ENCODE results near the gene FRMD3. TPM values are rescaled to one million over a fixed set of nuclear protein-coding genes. Genes with fewer than 3 reads are reported as not detected.

Gene FRMD3
- total and polyA plus RNA-seq, 2 donors (not counting 3 experiments of a cell fraction or from before 2014, with no cell fraction given) = 3.0 to 6.1 TPM

- no peak overlapping the region for H3K9ac ChIP-seq (replicated peaks; ENCODE audit: extremely low read depth, insufficient read depth, low read length)
- H3K27ac ChIP-seq (ENCODE audit: insufficient read depth, low read depth, low read length) = no peak overlapping the region
- dilution Hi-C loops (cut with MboI; ENCODE audit: extremely low pct_ligation_motif_present, low sequenced_read_pairs) (no loop called here), intact Hi-C loops (cut with micrococcal nuclease) (no loop called here)
- no peaks in the 10 kb centered on the region for H4K20me1 ChIP-seq (replicated peaks; ENCODE audit: control insufficient read depth, extremely low read depth, insufficient read depth, low read length)
- no peak overlapping the region for H3K4me3 ChIP-seq (replicated peaks in 1 of 3; ENCODE audit: insufficient read depth in 1 of 3, low read depth in 1 of 3, low read length in 3 of 3)
- H3K4me1 ChIP-seq (ENCODE audit: control insufficient read depth, extremely low read depth, insufficient read depth, low read length) = no peaks in the 10 kb centered on the region
- FAIRE-seq = no peak
- no peaks in the 10 kb centered on the region for H3K9me3 ChIP-seq (replicated peaks; ENCODE audit: control insufficient read depth, insufficient read depth, low read length)
- no peak for TF ChIP-seq CTCF (IDR thresholded peaks at IDR 0.05; ENCODE audit: extremely low read depth in 1 of 2, insufficient read depth in 1 of 2, low read depth in 1 of 2, low read length in 2 of 2)
- no peak for TF ChIP-seq MAX (IDR thresholded peaks at IDR 0.05; ENCODE audit: insufficient read depth, insufficient read length)
- no peak for TF ChIP-seq EZH2 (IDR thresholded peaks at IDR 0.05; ENCODE audit: borderline replicate concordance, low read depth, low read length, severe bottlenecking)
- no peak for TF ChIP-seq FOS (IDR thresholded peaks at IDR 0.05; ENCODE audit: borderline replicate concordance, insufficient read depth, low read length)
- TF ChIP-seq JUN (IDR thresholded peaks at IDR 0.05; ENCODE audit: borderline replicate concordance, insufficient read depth, insufficient read length, low read depth) = no peak
- no peak for TF ChIP-seq MYC (IDR thresholded peaks at IDR 0.05; ENCODE audit: low read depth, low read length)
- TF ChIP-seq GATA2 (IDR thresholded peaks at IDR 0.05; ENCODE audit: insufficient read depth, insufficient read length, low read depth, low read length) = no peak
- TF ChIP-seq POLR2A (IDR thresholded peaks at IDR 0.05; ENCODE audit: low read depth, low read length) = no peak
- TF ChIP-seq POLR2AphosphoS5 (IDR thresholded peaks at IDR 0.05; ENCODE audit: insufficient read depth, low read depth, low read length) = no peak
- no peaks in the 10 kb centered on the region for H3K27me3 ChIP-seq (ENCODE audit: control insufficient read depth in 2 of 2, insufficient read depth in 2 of 2, low read length in 2 of 2)
- DNase-seq (ENCODE audit: low read depth, low spot score) = no peak
- no peak overlapping the region for H2AFZ ChIP-seq (ENCODE audit: low read depth, low read length)
- no peaks in the 10 kb centered on the region for H3K9me1 ChIP-seq (replicated peaks; ENCODE audit: control insufficient read depth, extremely low read depth, insufficient read depth, low read length)
- ChIA-PET CTCF (no interaction called here), POLR2A (no interaction called here)
- H3K36me3 ChIP-seq (ENCODE audit: control insufficient read depth in 2 of 2, extremely low read depth in 1 of 2, insufficient read depth in 2 of 2, low read length in 2 of 2) = no peaks in the 10 kb centered on the region
- no peak overlapping the region for H3K4me2 ChIP-seq (ENCODE audit: insufficient read depth, low read length)
- no peaks in the 10 kb centered on the region for H3K79me2 ChIP-seq (ENCODE audit: control insufficient read depth, insufficient read depth, low read length)
- BruUV-seq (replicated peaks) = no TSS peak
Measured at GRCh38 chr9:83396342-83396741, 141.9 kb downstream of the FRMD3 start.

Data from endothelial cell of umbilical vein (primary cell).